K562 (cell line): ENCODE data around the gene SVBP. TPM values are rescaled to one million over a fixed set of nuclear protein-coding genes. Genes with fewer than 3 reads are reported as not detected.
A peak's percentile ranks its signal among the peaks of the same experiment; 100 is the strongest.

Source experiments
- CEBPG ChIP-seq, 3 experiments: fragments of 200-800 bp in 1 of 3; sonication (Bioruptor generic) in 1 of 3; sonication (generic) in 1 of 3; formaldehyde crosslinking in 1 of 3; IDR thresholded peaks in 2 of 3; conservative IDR thresholded peaks in 1 of 3; 2 replicates each; pipeline versions ENCODE4 v1.6.1 to v1.8.0; 2016 to 2022; ENCODE audit warnings: missing compliant biosample characterization in 2 of 3, missing genetic modification characterization in 2 of 3, mild to moderate bottlenecking in 1 of 3, missing genetic modification reagents in 1 of 3
- ESRRA ChIP-seq: fragments of 450-650 bp; IDR thresholded peaks from 2 replicates; pipeline ENCODE4 v1.6.1; 2014; ENCODE audit warnings: low read depth, mild to moderate bottlenecking, moderate library complexity, borderline replicate concordance
- HDAC1 ChIP-seq, 2 experiments: fragments of 450-650 bp; IDR thresholded peaks; 2 replicates each; pipeline ENCODE4 v1.6.1; 2016 to 2017; ENCODE audit warnings: inconsistent platforms in 1 of 2, mild to moderate bottlenecking in 1 of 2, moderate library complexity in 1 of 2
- LCOR ChIP-seq: sonication (generic); formaldehyde crosslinking; IDR thresholded peaks from 2 replicates; pipeline ENCODE4 v1.8.0; 2022; ENCODE audit warnings: mild to moderate bottlenecking, missing genetic modification reagents
- NRF1 ChIP-seq, 2 experiments: fragments of 450-650 bp; IDR thresholded peaks in 1 of 2; conservative IDR thresholded peaks in 1 of 2; 2 replicates each; pipeline ENCODE4 v1.6.1; 2014; ENCODE audit warnings: mild to moderate bottlenecking in 2 of 2
- SREBF1 ChIP-seq: fragments of 150-350 bp; IDR thresholded peaks from 2 replicates; pipeline ENCODE4 v1.6.1; 2014; ENCODE audit warnings: antibody characterized with exemption, low read depth, low read length, borderline replicate concordance
- TCFL5 ChIP-seq: fragments of 250-450 bp; sonication (Bioruptor Pico); conservative IDR thresholded peaks from 2 replicates; pipeline ENCODE4 v1.6.1; 2021; ENCODE audit warnings: mild to moderate bottlenecking, moderate library complexity, matching md5 sums
- TEAD1 ChIP-seq, 2 experiments: fragments of 450-650 bp in 1 of 2; sonication (generic) in 1 of 2; formaldehyde crosslinking; IDR thresholded peaks; 2 replicates each; pipeline versions ENCODE4 v1.4.0 to v1.8.0; 2020 to 2022; ENCODE audit warnings: mild to moderate bottlenecking in 2 of 2, missing genetic modification reagents in 1 of 2
- ZNF146 ChIP-seq: IDR thresholded peaks from one replicate; pipeline ENCODE4 v1.6.1; 2018; ENCODE audit warnings: missing compliant biosample characterization; ENCODE audit not compliant: unreplicated experiment
- ZNF318 ChIP-seq, 2 experiments: fragments of 450-650 bp; IDR thresholded peaks; 2 replicates each; pipeline ENCODE4 v1.6.1; 2016; ENCODE audit warnings: mild to moderate bottlenecking in 2 of 2, borderline replicate concordance in 1 of 2, low read depth in 1 of 2, moderate library complexity in 1 of 2
- polyA plus RNA-seq, 8 experiments: library from polyadenylated mRNA; depleted of rRNA in 4 of 8; stranded (reverse) in 5 of 8; unstranded in 3 of 8; fragments of >200 nt; fragmentation: Nextera tagmentation in 2 of 8; fragmentation: Illumina TruSeq in 1 of 8; extraction: Ambion mirVana in 2 of 8; extraction: Trizol in 1 of 8; gene quantifications; 2 replicates each; pipeline versions ENCODE4 v1.2.1 to v1.2.3, GENCODE V29; 2011 to 2014; ENCODE audit warnings: inconsistent platforms in 1 of 8, missing spikeins in 1 of 8
- total RNA-seq, 7 experiments: library from RNA; depleted of rRNA in 6 of 7; stranded (reverse); fragments of >200 nt in 6 of 7; fragmentation: Illumina TruSeq in 2 of 7; extraction: Trizol in 2 of 7; gene quantifications; 2 replicates each; pipeline versions ENCODE4 v1.2.1 to v1.2.3, GENCODE V29; 2011 to 2021; ENCODE audit warnings: low replicate concordance in 1 of 7
- TF ChIP-seq, protein P1 (sequence below): sonication (generic); formaldehyde crosslinking; IDR thresholded peaks from 2 replicates; pipeline ENCODE4 v1.8.0; 2022; ENCODE audit warnings: mild to moderate bottlenecking, missing genetic modification reagents
- TF ChIP-seq, protein P2 (sequence below): sonication (generic); formaldehyde crosslinking; IDR thresholded peaks from 2 replicates; pipeline ENCODE4 v1.8.1; 2022; ENCODE audit warnings: missing genetic modification reagents

SVBP gene
- total and polyA plus RNA-seq, 9 of the 15 experiments (the other 6 are each of a cell fraction or from before 2014, with no cell fraction given) = 31.7 to 49.7 (median 40.0) TPM

DNA sequence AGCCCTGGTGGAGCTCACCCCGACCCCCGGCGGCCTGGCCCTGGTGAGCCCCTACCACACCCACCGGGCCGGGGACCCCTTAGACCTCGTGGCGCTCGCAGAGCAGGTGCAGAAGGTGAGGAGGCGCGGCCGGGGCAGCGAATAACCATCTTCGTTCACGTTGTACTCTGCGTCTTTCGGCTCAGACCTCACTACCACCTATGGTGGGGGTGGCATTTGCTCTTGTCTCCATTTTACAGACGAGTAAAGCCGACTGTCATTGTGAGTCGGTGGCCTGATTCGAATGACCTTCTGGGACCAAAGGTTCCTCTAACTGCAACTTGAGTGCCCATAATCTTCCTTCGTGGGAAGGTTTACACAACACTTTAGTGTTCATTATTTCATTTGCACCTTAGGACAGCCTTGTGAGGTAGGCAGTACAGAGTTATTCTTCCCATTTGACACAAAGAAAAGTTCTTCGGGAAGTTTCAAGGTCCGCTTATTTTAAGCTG is 49.6 kb downstream of the SVBP start (continued):
- TF ChIP-seq ZNF318 (IDR thresholded peaks at IDR 0.05; ENCODE audit: borderline replicate concordance in 1 of 2, low read depth in 1 of 2) = no peak
- no peak; the same call in none of the 2 replicates for TF ChIP-seq ESRRA
- TF ChIP-seq TCFL5 (CRISPR knock-in tag) = no peak
- no peak for TF ChIP-seq NRF1 (conservative IDR thresholded peaks at IDR 0.05 in 1 of 2, IDR thresholded peaks at IDR 0.05 in 1 of 2)
- TF ChIP-seq, protein P1, sequence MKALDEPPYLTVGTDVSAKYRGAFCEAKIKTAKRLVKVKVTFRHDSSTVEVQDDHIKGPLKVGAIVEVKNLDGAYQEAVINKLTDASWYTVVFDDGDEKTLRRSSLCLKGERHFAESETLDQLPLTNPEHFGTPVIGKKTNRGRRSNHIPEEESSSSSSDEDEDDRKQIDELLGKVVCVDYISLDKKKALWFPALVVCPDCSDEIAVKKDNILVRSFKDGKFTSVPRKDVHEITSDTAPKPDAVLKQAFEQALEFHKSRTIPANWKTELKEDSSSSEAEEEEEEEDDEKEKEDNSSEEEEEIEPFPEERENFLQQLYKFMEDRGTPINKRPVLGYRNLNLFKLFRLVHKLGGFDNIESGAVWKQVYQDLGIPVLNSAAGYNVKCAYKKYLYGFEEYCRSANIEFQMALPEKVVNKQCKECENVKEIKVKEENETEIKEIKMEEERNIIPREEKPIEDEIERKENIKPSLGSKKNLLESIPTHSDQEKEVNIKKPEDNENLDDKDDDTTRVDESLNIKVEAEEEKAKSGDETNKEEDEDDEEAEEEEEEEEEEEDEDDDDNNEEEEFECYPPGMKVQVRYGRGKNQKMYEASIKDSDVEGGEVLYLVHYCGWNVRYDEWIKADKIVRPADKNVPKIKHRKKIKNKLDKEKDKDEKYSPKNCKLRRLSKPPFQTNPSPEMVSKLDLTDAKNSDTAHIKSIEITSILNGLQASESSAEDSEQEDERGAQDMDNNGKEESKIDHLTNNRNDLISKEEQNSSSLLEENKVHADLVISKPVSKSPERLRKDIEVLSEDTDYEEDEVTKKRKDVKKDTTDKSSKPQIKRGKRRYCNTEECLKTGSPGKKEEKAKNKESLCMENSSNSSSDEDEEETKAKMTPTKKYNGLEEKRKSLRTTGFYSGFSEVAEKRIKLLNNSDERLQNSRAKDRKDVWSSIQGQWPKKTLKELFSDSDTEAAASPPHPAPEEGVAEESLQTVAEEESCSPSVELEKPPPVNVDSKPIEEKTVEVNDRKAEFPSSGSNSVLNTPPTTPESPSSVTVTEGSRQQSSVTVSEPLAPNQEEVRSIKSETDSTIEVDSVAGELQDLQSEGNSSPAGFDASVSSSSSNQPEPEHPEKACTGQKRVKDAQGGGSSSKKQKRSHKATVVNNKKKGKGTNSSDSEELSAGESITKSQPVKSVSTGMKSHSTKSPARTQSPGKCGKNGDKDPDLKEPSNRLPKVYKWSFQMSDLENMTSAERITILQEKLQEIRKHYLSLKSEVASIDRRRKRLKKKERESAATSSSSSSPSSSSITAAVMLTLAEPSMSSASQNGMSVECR (CRISPR knock-in tag) = no peak; the same call in 1 of the 2 replicates
- TF ChIP-seq, protein P2, sequence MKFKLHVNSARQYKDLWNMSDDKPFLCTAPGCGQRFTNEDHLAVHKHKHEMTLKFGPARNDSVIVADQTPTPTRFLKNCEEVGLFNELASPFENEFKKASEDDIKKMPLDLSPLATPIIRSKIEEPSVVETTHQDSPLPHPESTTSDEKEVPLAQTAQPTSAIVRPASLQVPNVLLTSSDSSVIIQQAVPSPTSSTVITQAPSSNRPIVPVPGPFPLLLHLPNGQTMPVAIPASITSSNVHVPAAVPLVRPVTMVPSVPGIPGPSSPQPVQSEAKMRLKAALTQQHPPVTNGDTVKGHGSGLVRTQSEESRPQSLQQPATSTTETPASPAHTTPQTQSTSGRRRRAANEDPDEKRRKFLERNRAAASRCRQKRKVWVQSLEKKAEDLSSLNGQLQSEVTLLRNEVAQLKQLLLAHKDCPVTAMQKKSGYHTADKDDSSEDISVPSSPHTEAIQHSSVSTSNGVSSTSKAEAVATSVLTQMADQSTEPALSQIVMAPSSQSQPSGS (CRISPR knock-in tag) = no peak
- peak in 1 of 2 experiments; percentile 90; a peak in 1 of 4 replicates for TF ChIP-seq HDAC1 (IDR thresholded peaks at IDR 0.05)
- TF ChIP-seq LCOR (CRISPR knock-in tag) = 0 out of 2 replicates have a peak, but pooled peaks have one; percentile 12
- TF ChIP-seq CEBPG (CRISPR knock-in tag; IDR thresholded peaks at IDR 0.05) = no peak
- no peak for TF ChIP-seq CEBPG (tag; conservative IDR thresholded peaks at IDR 0.05 in 1 of 2, IDR thresholded peaks at IDR 0.05 in 1 of 2)
- TF ChIP-seq TEAD1 (CRISPR knock-in tag; IDR thresholded peaks at IDR 0.05) = no peak
- no peak for TF ChIP-seq SREBF1
- TF ChIP-seq ZNF146 (CRISPR knock-in tag) = no peak
